ENCODE data around the gene ELK3.

DNA sequence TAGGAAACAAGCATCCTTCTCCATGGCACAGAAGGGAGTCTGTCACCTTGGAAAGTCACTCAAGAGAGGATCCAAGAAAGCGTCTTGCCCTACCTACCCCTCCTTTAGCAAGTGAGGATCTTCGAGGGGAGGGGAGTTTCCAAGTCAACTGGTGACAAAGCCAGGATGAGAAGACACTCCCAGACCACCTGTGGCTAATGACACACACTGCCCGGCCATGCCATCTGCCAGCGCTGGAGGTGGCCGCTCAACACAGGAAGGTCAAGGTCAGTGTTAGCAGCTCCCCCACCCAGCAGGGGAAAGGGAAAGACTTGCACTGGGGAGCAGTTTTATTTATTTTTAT, 41.3 kb downstream of the ELK3 start:
- TF ChIP-seq RNF2 (IDR thresholded peaks at IDR 0.05; ENCODE audit: borderline replicate concordance, low read depth), result no peak
- TF ChIP-seq MAFK (IDR thresholded peaks at IDR 0.05; ENCODE audit: partially characterized antibody), result no peak
- TF ChIP-seq, protein P1, sequence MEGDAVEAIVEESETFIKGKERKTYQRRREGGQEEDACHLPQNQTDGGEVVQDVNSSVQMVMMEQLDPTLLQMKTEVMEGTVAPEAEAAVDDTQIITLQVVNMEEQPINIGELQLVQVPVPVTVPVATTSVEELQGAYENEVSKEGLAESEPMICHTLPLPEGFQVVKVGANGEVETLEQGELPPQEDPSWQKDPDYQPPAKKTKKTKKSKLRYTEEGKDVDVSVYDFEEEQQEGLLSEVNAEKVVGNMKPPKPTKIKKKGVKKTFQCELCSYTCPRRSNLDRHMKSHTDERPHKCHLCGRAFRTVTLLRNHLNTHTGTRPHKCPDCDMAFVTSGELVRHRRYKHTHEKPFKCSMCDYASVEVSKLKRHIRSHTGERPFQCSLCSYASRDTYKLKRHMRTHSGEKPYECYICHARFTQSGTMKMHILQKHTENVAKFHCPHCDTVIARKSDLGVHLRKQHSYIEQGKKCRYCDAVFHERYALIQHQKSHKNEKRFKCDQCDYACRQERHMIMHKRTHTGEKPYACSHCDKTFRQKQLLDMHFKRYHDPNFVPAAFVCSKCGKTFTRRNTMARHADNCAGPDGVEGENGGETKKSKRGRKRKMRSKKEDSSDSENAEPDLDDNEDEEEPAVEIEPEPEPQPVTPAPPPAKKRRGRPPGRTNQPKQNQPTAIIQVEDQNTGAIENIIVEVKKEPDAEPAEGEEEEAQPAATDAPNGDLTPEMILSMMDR (IDR thresholded peaks at IDR 0.05), result no peak
- TF ChIP-seq POLR2A (IDR thresholded peaks at IDR 0.05; ENCODE audit: low read length), result no peak
- no peak for TF ChIP-seq BHLHE40 (IDR thresholded peaks at IDR 0.05; ENCODE audit: low read depth, low read length)
- TF ChIP-seq ESRRA (IDR thresholded peaks at IDR 0.05; ENCODE audit: borderline replicate concordance, low read length), result no peak

Measured in A549 (cell line).